ENCODE data around the gene ARHGEF6. TPM values are rescaled to one million over a fixed set of nuclear protein-coding genes. Genes with fewer than 3 reads are reported as not detected.

Gene ARHGEF6
- total RNA-seq, 2 experiments from 2014 or later, result 52.7 to 54.1 TPM

DNA sequence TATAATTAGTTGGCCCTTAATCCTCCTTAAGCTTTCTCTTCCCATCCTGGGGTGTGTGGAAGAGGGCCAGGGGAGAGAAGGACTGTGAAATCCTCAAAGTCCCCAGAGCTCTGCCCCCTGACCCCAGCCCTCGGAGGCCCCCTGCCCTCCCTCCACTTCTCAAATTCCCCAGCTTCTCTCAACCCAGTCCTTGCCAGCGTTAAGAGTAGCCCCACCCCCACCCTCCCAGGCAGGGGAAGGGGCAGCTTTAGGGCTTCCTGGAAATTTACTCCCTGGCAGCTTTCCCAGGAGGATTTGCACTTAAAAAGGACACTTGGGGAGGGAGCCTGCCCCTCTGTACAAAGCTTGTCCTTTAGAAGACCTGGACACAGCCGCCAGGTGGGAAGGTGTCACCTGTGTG is 144.6 kb downstream of the ARHGEF6 start:
- CTCF ChIA-PET, result interaction anchor here (1.0 kb wide), 2 partner anchors 17 to 38 kb away, joined by 3 to 4 read pairs; no protein-coding TSS in a partner anchor
- POLR2A ChIA-PET, result interaction anchor here (1.3 to 3.4 kb wide), 7 partner anchors 10 to 143 kb away, joined by 3 to 22 read pairs (median 6); no protein-coding TSS in a partner anchor
- intact Hi-C loops (cut with micrococcal nuclease), result no loop called here
- peak overlapping the region; percentile 70 for H3K4me3 Mint-ChIP-seq
- no peak for DNase-seq
- no peaks in the 10 kb centered on the region for H3K9me3 Mint-ChIP-seq
- H3K27me3 Mint-ChIP-seq, result no peaks in the 10 kb centered on the region
- H3K27ac Mint-ChIP-seq, result peak overlapping the region; percentile 91
- peaks cover 73% of the 10 kb centered on the region for H3K4me1 Mint-ChIP-seq (ENCODE audit: low read depth)
- H3K36me3 Mint-ChIP-seq, result peaks cover 16% of the 10 kb centered on the region

DNA sequence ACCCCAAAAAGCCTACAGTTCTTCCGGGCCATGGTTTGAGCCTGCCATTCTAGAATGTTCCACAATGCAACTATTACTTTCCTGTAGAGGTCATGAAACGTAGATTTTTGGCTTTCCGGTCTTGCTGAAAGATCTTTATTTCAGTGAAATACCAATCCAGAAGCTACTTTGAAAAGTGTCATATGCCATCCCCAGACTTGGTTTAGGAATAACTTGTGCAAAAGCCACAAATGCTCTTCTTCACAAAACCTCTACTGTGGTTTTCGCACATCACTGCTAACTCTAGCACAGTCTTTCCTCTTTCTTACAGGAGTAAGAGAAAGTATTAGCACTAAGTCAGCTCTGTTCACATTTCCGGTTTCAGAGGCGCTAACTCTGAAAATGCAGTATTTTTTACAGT is 145.5 kb downstream of the ARHGEF6 start:
- no peak for DNase-seq
- peaks cover 8% of the 10 kb centered on the region for H3K36me3 Mint-ChIP-seq
- POLR2A ChIA-PET, result interaction anchor here (0.6 to 3.4 kb wide), 10 partner anchors 9 to 144 kb away, joined by 3 to 22 read pairs (median 4); no protein-coding TSS in a partner anchor
- CTCF ChIA-PET, result interaction anchor here (0.9 to 1.3 kb wide), 4 partner anchors 16 to 58 kb away, joined by 3 to 4 read pairs (median 3); no protein-coding TSS in a partner anchor
- H3K27ac Mint-ChIP-seq, result peak overlapping the region; percentile 91
- H3K27me3 Mint-ChIP-seq, result no peaks in the 10 kb centered on the region
- H3K9me3 Mint-ChIP-seq, result no peaks in the 10 kb centered on the region
- H3K4me3 Mint-ChIP-seq, result peak overlapping the region; percentile 70
- intact Hi-C loops (cut with micrococcal nuclease), result loop anchor here (1.0 kb wide), 3 partner anchors 8 to 15 kb away; no protein-coding TSS in a partner anchor
- H3K4me1 Mint-ChIP-seq (ENCODE audit: low read depth), result peaks cover 80% of the 10 kb centered on the region

DNA sequence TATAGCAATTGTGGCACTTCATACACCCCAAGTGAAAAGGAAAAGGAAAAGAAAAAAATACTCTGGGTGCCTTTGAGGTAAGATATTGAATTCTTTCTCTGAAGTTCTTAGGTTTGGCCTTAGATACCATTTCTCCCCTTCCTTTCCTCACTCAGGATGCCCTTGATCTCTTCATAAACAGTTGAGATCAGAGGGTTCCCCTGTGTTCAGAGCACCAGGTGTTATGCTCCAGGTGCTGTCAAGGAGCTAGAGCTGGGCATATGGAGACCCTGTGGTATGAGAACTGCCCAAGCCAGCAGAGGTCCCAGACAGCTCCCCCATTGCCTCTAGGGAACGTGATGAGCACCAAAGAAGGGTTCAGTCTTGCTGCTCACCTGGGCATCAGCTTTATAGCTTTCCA is 149.9 kb downstream of the ARHGEF6 start:
- no peak overlapping the region for H3K4me3 Mint-ChIP-seq
- intact Hi-C loops (cut with micrococcal nuclease), result no loop called here

DNA sequence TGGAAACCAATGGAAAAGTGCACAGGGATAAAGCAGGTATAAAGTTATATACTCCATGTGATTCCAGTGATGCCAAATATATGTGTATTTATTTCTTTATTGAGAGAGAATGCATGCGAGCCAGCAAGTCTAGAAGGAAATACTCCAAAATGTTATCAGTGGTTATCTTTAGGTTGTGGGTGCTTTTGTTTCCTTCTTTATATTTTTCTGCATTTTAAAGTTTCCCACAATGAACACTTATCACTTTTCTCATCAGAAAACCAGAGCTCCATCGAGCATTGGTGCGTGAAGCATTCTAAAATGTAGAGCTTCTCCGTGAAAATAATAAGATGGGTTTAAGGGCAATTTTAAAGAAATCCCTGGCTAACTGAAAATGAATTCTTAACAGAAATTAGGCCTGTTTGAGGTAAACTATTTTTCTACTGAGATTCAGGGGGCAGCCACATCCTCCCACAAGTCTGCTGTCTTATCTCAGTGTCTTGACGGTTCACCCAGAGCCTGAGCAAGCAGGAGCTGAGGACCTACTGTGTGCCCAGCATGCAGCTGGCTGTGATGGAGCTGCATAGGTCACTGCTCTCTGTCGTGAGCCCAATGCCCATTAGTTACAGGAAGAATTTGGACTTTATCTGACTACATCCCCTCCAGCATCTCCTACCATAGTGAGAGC is 151.5 kb downstream of the ARHGEF6 start:
- CTCF ChIA-PET, result interaction anchor here (0.7 kb wide), 1 partner anchor 12 kb away, joined by 3 read pairs; no protein-coding TSS in a partner anchor
- Mint-ChIP-seq H3K9me3 (no peaks in the 10 kb centered on the region), H3K4me1 (ENCODE audit: low read depth) (peaks cover 88% of the 10 kb centered on the region), H3K27me3 (no peaks in the 10 kb centered on the region), H3K27ac (peak overlapping the region; percentile 91), H3K4me3 (peak overlapping the region; percentile 41), H3K36me3 (no peaks in the 10 kb centered on the region)
- intact Hi-C loops (cut with micrococcal nuclease), result loop anchor here (5.0 kb wide), 1 partner anchor 42 kb away; no protein-coding TSS in a partner anchor
- DNase-seq, result no peak
- POLR2A ChIA-PET, result interaction anchor here (1.1 to 7.7 kb wide), 5 partner anchors 9 to 22 kb away, joined by 3 to 61 read pairs (median 5); no protein-coding TSS in a partner anchor

More for the DNA sequence above, 149.9 kb downstream of the ARHGEF6 start:
- Mint-ChIP-seq H3K4me1 (ENCODE audit: low read depth) (peaks cover 86% of the 10 kb centered on the region), H3K36me3 (no peaks in the 10 kb centered on the region), H3K27ac (peak overlapping the region; percentile 91), H3K27me3 (no peaks in the 10 kb centered on the region), H3K9me3 (no peaks in the 10 kb centered on the region)
- POLR2A ChIA-PET, result interaction anchor here (0.9 kb wide), 1 partner anchor 8 kb away, joined by 4 read pairs; no protein-coding TSS in a partner anchor
- DNase-seq, result no peak
- CTCF ChIA-PET, result no interaction called here

DNA sequence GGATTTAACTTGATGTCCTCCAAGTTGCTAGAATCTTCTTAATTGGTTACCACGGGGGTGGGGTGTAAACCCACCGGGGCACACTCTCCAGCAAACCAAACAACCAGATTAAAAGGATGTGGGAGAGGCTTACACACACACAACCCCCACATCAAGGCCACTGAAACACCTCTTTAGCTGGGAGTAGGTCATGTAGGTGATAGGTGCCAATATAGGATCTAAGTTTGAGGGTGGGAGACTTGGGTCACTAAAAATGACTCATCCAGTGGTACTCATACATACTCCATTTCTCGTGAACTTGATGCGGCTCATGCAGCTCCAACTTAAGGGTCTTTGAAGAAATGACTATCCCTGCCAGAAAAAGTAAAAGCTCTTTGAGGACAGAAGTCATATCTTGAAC is 153.3 kb downstream of the ARHGEF6 start:
- H3K27ac Mint-ChIP-seq, result peak overlapping the region; percentile 82
- intact Hi-C loops (cut with micrococcal nuclease), result loop anchor here (1.0 to 5.0 kb wide), 4 partner anchors 8 to 40 kb away; no protein-coding TSS in a partner anchor
- no peaks in the 10 kb centered on the region for H3K9me3 Mint-ChIP-seq

DNA sequence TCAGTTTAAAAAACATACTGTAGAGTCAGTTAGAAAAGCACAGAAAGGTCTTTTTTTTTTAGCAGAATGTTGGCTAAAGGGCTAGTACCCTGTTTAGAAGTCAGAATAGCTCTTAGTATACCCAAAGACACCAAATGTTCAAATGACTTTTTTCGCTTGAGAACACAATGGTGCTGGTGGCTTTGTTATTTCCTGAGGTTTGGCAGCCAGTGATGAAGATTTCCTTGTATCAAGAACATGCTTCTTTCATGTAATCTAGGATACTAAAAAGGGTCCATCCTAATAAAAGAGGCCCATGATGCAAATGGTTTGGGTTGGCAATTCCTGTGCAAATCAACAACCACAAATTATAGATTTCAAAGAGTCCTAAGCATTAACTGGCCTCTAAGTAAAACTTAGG is 153.8 kb downstream of the ARHGEF6 start:
- Mint-ChIP-seq H3K27me3 (no peaks in the 10 kb centered on the region), H3K9me3 (no peaks in the 10 kb centered on the region), H3K27ac (peak overlapping the region; percentile 82), H3K4me1 (ENCODE audit: low read depth) (peaks cover 87% of the 10 kb centered on the region), H3K4me3 (peak overlapping the region; percentile 29), H3K36me3 (no peaks in the 10 kb centered on the region)
- DNase-seq, result no peak
- ChIA-PET CTCF (interaction anchor here (0.9 to 1.2 kb wide), 5 partner anchors 10 to 64 kb away, joined by 3 to 4 read pairs (median 3); no protein-coding TSS in a partner anchor), POLR2A (interaction anchor here (1.0 to 7.7 kb wide), 11 partner anchors 9 to 62 kb away, joined by 3 to 61 read pairs (median 5); no protein-coding TSS in a partner anchor)
- intact Hi-C loops (cut with micrococcal nuclease), result loop anchor here (1.0 to 5.0 kb wide), 4 partner anchors 8 to 40 kb away; no protein-coding TSS in a partner anchor

More for the DNA sequence above, 153.3 kb downstream of the ARHGEF6 start:
- peak; percentile 56 for DNase-seq
- Mint-ChIP-seq H3K4me1 (ENCODE audit: low read depth) (peaks cover 88% of the 10 kb centered on the region), H3K4me3 (peak overlapping the region; percentile 21), H3K36me3 (no peaks in the 10 kb centered on the region), H3K27me3 (no peaks in the 10 kb centered on the region)
- ChIA-PET POLR2A (interaction anchor here (1.0 to 7.7 kb wide), 11 partner anchors 8 to 61 kb away, joined by 3 to 61 read pairs (median 5); no protein-coding TSS in a partner anchor), CTCF (interaction anchor here (0.9 to 1.3 kb wide), 4 partner anchors 18 to 50 kb away, joined by 3 to 4 read pairs (median 3); no protein-coding TSS in a partner anchor)

DNA sequence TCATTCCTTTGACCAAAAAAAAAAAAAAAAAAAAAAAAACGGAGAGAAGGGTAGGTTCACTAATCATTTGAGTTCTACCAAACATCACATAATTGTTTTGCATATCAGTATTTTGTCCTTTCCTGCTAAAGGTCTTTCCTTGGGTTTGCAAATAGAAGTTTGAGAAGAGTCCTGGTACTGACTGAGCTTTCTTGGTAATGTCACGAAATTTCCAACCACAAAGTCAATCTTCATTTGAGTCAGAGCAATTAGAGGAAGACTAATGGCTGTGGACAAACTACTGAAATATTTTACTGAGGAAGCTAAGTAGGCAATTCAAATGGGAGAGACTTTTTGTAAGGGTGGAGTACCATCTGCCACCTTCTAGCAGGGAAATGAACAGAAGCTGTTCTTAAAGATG is 154.5 kb downstream of the ARHGEF6 start:
- POLR2A ChIA-PET, result interaction anchor here (0.7 to 7.7 kb wide), 8 partner anchors 9 to 32 kb away, joined by 3 to 61 read pairs (median 10); no protein-coding TSS in a partner anchor
- intact Hi-C loops (cut with micrococcal nuclease), result loop anchor here (2.0 to 5.0 kb wide), 2 partner anchors 21 to 39 kb away; no protein-coding TSS in a partner anchor
- Mint-ChIP-seq H3K4me1 (ENCODE audit: low read depth) (peaks cover 89% of the 10 kb centered on the region), H3K27ac (peak overlapping the region; percentile 82), H3K9me3 (no peaks in the 10 kb centered on the region), H3K4me3 (no peak overlapping the region), H3K27me3 (no peaks in the 10 kb centered on the region), H3K36me3 (no peaks in the 10 kb centered on the region)
- CTCF ChIA-PET, result interaction anchor here (1.0 to 1.2 kb wide), 4 partner anchors 9 to 65 kb away, joined by 3 to 4 read pairs (median 4); no protein-coding TSS in a partner anchor
- DNase-seq, result no peak

DNA sequence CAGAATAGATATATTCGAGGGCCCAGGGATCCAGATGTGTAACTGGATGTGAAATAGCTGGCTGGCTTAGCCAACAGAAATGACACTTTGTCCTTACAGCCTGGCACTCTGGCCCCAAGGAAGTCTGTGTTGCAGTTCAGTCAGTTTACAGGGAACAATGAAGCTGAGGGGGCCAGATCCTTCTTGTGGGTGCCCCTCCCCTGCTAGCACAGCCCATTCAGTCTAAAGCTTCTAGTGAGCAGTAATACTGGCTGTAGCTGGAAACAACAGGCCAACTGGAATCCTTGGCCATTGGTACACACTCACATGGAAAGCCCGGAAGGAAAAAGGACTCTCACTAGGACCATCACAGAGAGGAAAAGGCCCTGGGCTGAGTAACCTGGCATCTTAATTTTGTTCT is 155.5 kb downstream of the ARHGEF6 start:
- no peak for DNase-seq
- POLR2A ChIA-PET, result interaction anchor here (1.1 to 7.7 kb wide), 5 partner anchors 8 to 41 kb away, joined by 3 to 61 read pairs (median 11); no protein-coding TSS in a partner anchor
- Mint-ChIP-seq H3K4me3 (no peak overlapping the region), H3K4me1 (ENCODE audit: low read depth) (peaks cover 86% of the 10 kb centered on the region), H3K27me3 (no peaks in the 10 kb centered on the region), H3K27ac (peak overlapping the region; percentile 82), H3K36me3 (no peaks in the 10 kb centered on the region), H3K9me3 (no peaks in the 10 kb centered on the region)
- intact Hi-C loops (cut with micrococcal nuclease), result loop anchor here (5.0 kb wide), 1 partner anchor 38 kb away; no protein-coding TSS in a partner anchor
- CTCF ChIA-PET, result interaction anchor here (1.1 kb wide), 1 partner anchor 19 kb away, joined by 3 read pairs; no protein-coding TSS in a partner anchor

DNA sequence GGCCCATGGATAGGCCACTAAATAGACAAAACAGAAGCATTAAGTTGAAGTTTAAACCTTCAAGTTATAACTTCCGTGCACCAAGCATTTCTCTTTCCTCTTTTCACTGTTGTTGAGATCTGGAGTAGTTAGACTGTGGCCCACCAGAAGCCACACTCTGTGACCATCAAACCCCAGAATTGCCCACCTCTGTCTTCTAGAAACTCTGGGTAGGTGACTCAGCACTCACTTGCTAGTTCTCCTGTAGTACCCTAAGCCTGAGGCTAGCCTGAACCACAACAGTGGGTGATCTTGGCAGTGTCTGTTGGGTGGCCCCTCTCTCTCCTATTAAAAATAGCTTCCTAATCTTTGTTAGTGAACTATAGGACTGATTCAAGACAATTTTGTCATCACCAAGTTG is 157.3 kb downstream of the ARHGEF6 start:
- no peaks in the 10 kb centered on the region for H3K36me3 Mint-ChIP-seq
- peaks cover 85% of the 10 kb centered on the region for H3K4me1 Mint-ChIP-seq (ENCODE audit: low read depth)
- ChIA-PET POLR2A (interaction anchor here (0.8 to 7.7 kb wide), 4 partner anchors 9 to 28 kb away, joined by 3 to 61 read pairs (median 3); no protein-coding TSS in a partner anchor), CTCF (no interaction called here)
- H3K4me3 Mint-ChIP-seq, result no peak overlapping the region
- peak; percentile 51 for DNase-seq
- intact Hi-C loops (cut with micrococcal nuclease), result no loop called here
- no peaks in the 10 kb centered on the region for H3K9me3 Mint-ChIP-seq
- peak overlapping the region; percentile 65 for H3K27ac Mint-ChIP-seq
- H3K27me3 Mint-ChIP-seq, result no peaks in the 10 kb centered on the region

DNA sequence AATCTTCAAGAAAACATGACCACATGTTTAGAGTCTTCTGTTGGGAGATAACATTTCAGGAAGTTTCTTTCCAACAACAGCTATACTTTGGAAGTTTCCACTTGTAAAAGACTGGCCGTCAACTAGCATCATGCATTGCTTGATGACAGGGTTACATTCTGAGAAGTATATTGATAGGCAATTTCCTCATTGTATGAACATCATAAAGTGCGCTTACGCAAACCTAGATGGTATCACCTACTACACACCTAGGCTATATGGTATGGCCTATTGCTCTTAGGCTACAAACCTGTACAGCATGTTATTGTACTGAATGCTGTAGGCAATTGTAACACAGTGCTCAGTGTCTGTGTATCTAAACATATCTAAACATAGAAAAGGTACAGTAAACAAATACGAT is 158.2 kb downstream of the ARHGEF6 start:
- Mint-ChIP-seq H3K4me3 (no peak overlapping the region), H3K9me3 (no peaks in the 10 kb centered on the region), H3K27me3 (no peaks in the 10 kb centered on the region), H3K36me3 (no peaks in the 10 kb centered on the region), H3K27ac (peak overlapping the region; percentile 65), H3K4me1 (ENCODE audit: low read depth) (peaks cover 84% of the 10 kb centered on the region)
- intact Hi-C loops (cut with micrococcal nuclease), result no loop called here
- DNase-seq, result no peak
- ChIA-PET CTCF (no interaction called here), POLR2A (interaction anchor here (7.7 kb wide), 1 partner anchor 28 kb away, joined by 61 read pairs; no protein-coding TSS in a partner anchor)

DNA sequence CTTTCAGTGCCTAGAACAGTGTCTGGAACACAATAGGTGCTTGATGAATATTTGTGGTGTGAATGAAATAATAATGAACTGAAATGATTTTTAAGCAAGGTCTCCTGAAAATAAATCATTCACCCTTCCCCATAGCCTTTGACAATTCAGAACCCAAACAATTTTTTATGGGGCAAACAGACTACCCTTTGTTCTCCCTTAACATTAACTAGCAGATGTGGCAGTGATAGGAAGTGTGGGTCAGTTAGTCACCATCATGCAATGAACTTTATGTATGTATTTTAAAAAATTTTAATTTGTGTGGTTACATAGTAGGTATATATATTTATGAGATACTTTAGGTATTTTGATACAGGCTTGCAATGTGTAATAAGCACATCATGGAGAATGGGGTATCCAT is 160.0 kb downstream of the ARHGEF6 start:
- ChIA-PET CTCF (interaction anchor here (1.4 to 1.5 kb wide), 2 partner anchors 12 to 51 kb away, joined by 3 to 4 read pairs; no protein-coding TSS in a partner anchor), POLR2A (interaction anchor here (1.2 to 4.9 kb wide), 8 partner anchors 9 to 43 kb away, joined by 4 to 29 read pairs (median 7); no protein-coding TSS in a partner anchor)
- H3K4me3 Mint-ChIP-seq, result no peak overlapping the region
- H3K36me3 Mint-ChIP-seq, result no peaks in the 10 kb centered on the region
- H3K4me1 Mint-ChIP-seq (ENCODE audit: low read depth), result peaks cover 75% of the 10 kb centered on the region
- H3K27me3 Mint-ChIP-seq, result no peaks in the 10 kb centered on the region
- DNase-seq, result no peak
- H3K27ac Mint-ChIP-seq, result peak overlapping the region; percentile 88
- intact Hi-C loops (cut with micrococcal nuclease), result loop anchor here (1.0 to 2.0 kb wide), 3 partner anchors 15 to 66 kb away; no protein-coding TSS in a partner anchor
- no peaks in the 10 kb centered on the region for H3K9me3 Mint-ChIP-seq

All from activated CD4-positive, alpha-beta memory T cell treated with anti-CD3 and anti-CD28 coated beads for 36 hours (primary cell).